Ectodermal cell (in vitro differentiated cells): ENCODE results near the gene USP6.
"Not testable (repeated sequence)": the region's sequence is repeated elsewhere in the genome, so short reads cannot be mapped to it uniquely, and the experiment has no call there.

ENCODE experiments used
- H3K27ac ChIP-seq: 2 replicates; pipeline ENCODE4 v1.7.0; 2013; ENCODE audit warnings: mild to moderate bottlenecking, low read depth, low read length; ENCODE audit not compliant: insufficient read depth, poor library complexity, severe bottlenecking
- H3K27me3 ChIP-seq: 2 replicates; pipeline ENCODE4 v1.7.0; 2013; ENCODE audit warnings: mild to moderate bottlenecking, low read length; ENCODE audit not compliant: insufficient read depth, control insufficient read depth, poor library complexity, severe bottlenecking
- H3K36me3 ChIP-seq: one replicate; pipeline ENCODE4 v1.7.0; 2013; ENCODE audit warnings: low read length; ENCODE audit not compliant: control insufficient read depth, insufficient read depth
- H3K4me1 ChIP-seq: one replicate; pipeline ENCODE4 v1.7.0; 2013; ENCODE audit warnings: low read length; ENCODE audit not compliant: control insufficient read depth, insufficient read depth
- H3K4me3 ChIP-seq: 2 replicates; pipeline ENCODE4 v1.7.0; 2013; ENCODE audit warnings: low read depth, low read length, control low read depth; ENCODE audit not compliant: insufficient read depth
- H3K9me3 ChIP-seq: 2 replicates; pipeline ENCODE4 v1.7.0; 2013; ENCODE audit warnings: mild to moderate bottlenecking, low read length, moderate library complexity; ENCODE audit not compliant: control insufficient read depth
- WGBS, 2 experiments: methylation state at CpG; one replicate each; pipeline ENCODE4 v1.1.7; 2013; ENCODE audit warnings: missing lambda C conversion rate in 2 of 2; 5-methylcytosine and 5-hydroxymethylcytosine counted together

Gene USP6

GRCh38 chr17:5211458-5211857, 95.6 kb downstream of the USP6 start:
- Histone ChIP-seq H3K4me1 (no peaks in the 10 kb centered on the region), H3K27me3 (no peaks in the 10 kb centered on the region), H3K36me3 (no peaks in the 10 kb centered on the region), H3K9me3 (no peaks in the 10 kb centered on the region), H3K4me3 (no peak overlapping the region), H3K27ac (no peak overlapping the region)
- 92 to 93% methylated on average over 7 of the region's 7 CpGs for WGBS, 2 experiments

DNA sequence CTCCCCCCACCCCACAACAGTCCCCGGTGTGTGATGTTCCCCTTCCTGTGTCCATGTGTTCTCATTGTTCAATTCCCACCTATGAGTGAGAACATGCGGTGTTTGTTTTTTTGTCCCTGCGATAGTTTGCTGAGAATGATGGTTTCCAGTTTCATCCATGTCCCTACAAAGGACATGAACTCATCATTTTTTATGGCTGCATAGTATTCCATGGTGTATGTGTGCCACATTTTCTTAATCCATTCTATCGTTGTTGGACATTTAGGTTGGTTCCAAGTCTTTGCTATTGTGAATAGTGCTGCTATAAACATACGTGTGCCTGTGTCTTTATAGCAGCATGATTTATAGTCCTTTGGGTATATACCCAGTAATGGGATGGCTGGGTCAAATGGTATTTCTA, 101.7 kb downstream of the USP6 start:
- not testable (repeated sequence) for H3K9me3 ChIP-seq, H3K36me3 ChIP-seq, H3K4me3 ChIP-seq, H3K27ac ChIP-seq, H3K4me1 ChIP-seq, H3K27me3 ChIP-seq
- WGBS, 2 experiments: 100% methylated on average over 2 of the region's 5 CpGs

DNA sequence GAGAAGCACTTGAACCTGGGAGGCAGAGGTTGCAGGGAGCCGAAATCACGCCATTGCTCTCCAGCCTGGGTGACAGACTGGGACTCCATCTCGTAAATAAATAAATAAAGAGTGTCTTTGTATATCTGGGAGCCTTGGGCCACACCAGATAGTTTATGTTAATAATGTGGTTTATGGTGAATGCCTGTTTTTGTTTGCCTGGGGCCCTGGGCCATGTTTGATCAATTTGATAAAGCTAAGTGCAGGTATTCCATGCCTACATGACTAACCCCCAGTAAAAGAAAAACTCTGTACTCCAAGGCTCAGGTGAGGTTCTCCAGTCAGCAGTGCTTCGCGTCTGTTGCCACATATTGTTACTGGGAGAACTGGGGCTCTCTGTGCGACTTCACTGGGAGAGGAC, 103.7 kb downstream of the USP6 start:
- Histone ChIP-seq H3K4me1 (no peaks in the 10 kb centered on the region), H3K36me3 (no peaks in the 10 kb centered on the region), H3K9me3 (no peaks in the 10 kb centered on the region), H3K27me3 (no peaks in the 10 kb centered on the region), H3K4me3 (no peak overlapping the region), H3K27ac (no peak overlapping the region)
- WGBS, 2 experiments: 93 to 94% methylated on average over 6 of the region's 6 CpGs

GRCh38 chr17:5220074-5220473, 104.2 kb downstream of the USP6 start:
- Histone ChIP-seq H3K36me3 (no peaks in the 10 kb centered on the region), H3K9me3 (no peaks in the 10 kb centered on the region), H3K27me3 (no peaks in the 10 kb centered on the region), H3K4me1 (no peaks in the 10 kb centered on the region), H3K27ac (no peak overlapping the region), H3K4me3 (no peak overlapping the region)
- WGBS, 2 experiments: 93 to 96% methylated on average over 5 of the region's 5 CpGs

- H3K27me3 ChIP-seq, H3K36me3 ChIP-seq, H3K4me1 ChIP-seq, H3K4me3 ChIP-seq, H3K27ac ChIP-seq, H3K9me3 ChIP-seq: not testable (repeated sequence)
- 88 to 95% methylated on average over 12 of the region's 12 CpGs for WGBS, 2 experiments
Measured at GRCh38 chr17:5221912-5222311, 106.1 kb downstream of the USP6 start.
